ENCODE results near the gene SSH2.
"Not testable (repeated sequence)": the region's sequence is repeated elsewhere in the genome, so short reads cannot be mapped to it uniquely, and the experiment has no call there.

SSH2 gene

GRCh38 chr17:29929533-29930408, at the start of gene SSH2:
Gene SSH2 (minus strand): TSS chr17:29930228. CDS start chr17:29930000, 228 bp downstream.
- DNase-seq: peak; percentile 88

GRCh38 chr17:29977836-29978235, 47.8 kb upstream of the SSH2 start:
- DNase-seq: peak; percentile 71

GRCh38 chr17:29973005-29973404, 43.0 kb upstream of the SSH2 start:
- no peak for DNase-seq

GRCh38 chr17:29972277-29972676, 42.2 kb upstream of the SSH2 start:
- no peak for DNase-seq

GRCh38 chr17:29968271-29968670, 38.2 kb upstream of the SSH2 start:
- no peak for DNase-seq

- DNase-seq: no peak
Observed at GRCh38 chr17:29962656-29963055, 32.6 kb upstream of the SSH2 start.

GRCh38 chr17:29959658-29960337, 29.8 kb upstream of the SSH2 start:
- no peak for DNase-seq

- peak; percentile 54 for DNase-seq
Observed at GRCh38 chr17:29958947-29959657, 29.1 kb upstream of the SSH2 start.

GRCh38 chr17:29957488-29957887, 27.5 kb upstream of the SSH2 start:
- DNase-seq: not testable (repeated sequence)

- DNase-seq: no peak
Observed at GRCh38 chr17:29956225-29956624, 26.2 kb upstream of the SSH2 start.

GRCh38 chr17:29954405-29954804, 24.4 kb upstream of the SSH2 start:
- DNase-seq: no peak

- no peak for DNase-seq
Observed at GRCh38 chr17:29949696-29950095, 19.7 kb upstream of the SSH2 start.

GRCh38 chr17:29948448-29949215, 18.6 kb upstream of the SSH2 start:
- no peak for DNase-seq

- no peak for DNase-seq
Observed at GRCh38 chr17:29945281-29945680, 15.3 kb upstream of the SSH2 start.

- no peak for DNase-seq
Observed at GRCh38 chr17:29941334-29941733, 11.3 kb upstream of the SSH2 start, which contains the start of gene EFCAB5. Gene EFCAB5 (plus strand): TSS chr17:29941634. CDS start chr17:29941797, 163 bp downstream.

- no peak for DNase-seq
Observed at GRCh38 chr17:29936724-29937123, 6.7 kb upstream of the SSH2 start.

- DNase-seq: not testable (repeated sequence)
Observed at GRCh38 chr17:29935909-29936308, 5.9 kb upstream of the SSH2 start.

GRCh38 chr17:29933379-29933778, 3.4 kb upstream of the SSH2 start:
- DNase-seq: peak; percentile 60

GRCh38 chr17:29931231-29931932, 1.4 kb upstream of the SSH2 start:
- DNase-seq: peak; percentile 60

GRCh38 chr17:29930409-29931010, 482 bp upstream of the SSH2 start:
- DNase-seq: no peak

GRCh38 chr17:29929006-29929532, 959 bp downstream of the SSH2 start:
- DNase-seq: no peak
